Adipocyte (in vitro differentiated cells): ENCODE results near the gene BBX.
A peak's percentile ranks its signal among the peaks of the same experiment; 100 is the strongest.

Experiments
- DNase-seq: peaks from one replicate; pipeline ENCODE4 v3.0.0-alpha.2; 2015; ENCODE audit warnings: low read depth
- H3K27me3 ChIP-seq: replicated peaks from 2 replicates; pipeline ENCODE4 v1.7.0; 2013; ENCODE audit warnings: mild to moderate bottlenecking, low read length, moderate library complexity; ENCODE audit not compliant: control insufficient read depth, insufficient read depth
- H3K36me3 ChIP-seq: 2 replicates; pipeline ENCODE4 v1.7.0; 2013; ENCODE audit warnings: low read length, mild to moderate bottlenecking, moderate library complexity; ENCODE audit not compliant: control insufficient read depth, insufficient read depth, severe bottlenecking
- H3K4me1 ChIP-seq: 2 replicates; pipeline ENCODE4 v1.7.0; 2013; ENCODE audit warnings: mild to moderate bottlenecking, low read length, moderate library complexity; ENCODE audit not compliant: control insufficient read depth, insufficient read depth
- H3K4me3 ChIP-seq: 2 replicates; pipeline ENCODE4 v1.7.0; 2013; ENCODE audit warnings: mild to moderate bottlenecking, low read length, moderate library complexity
- H3K9ac ChIP-seq: 2 replicates; pipeline ENCODE4 v1.7.0; 2013; ENCODE audit warnings: mild to moderate bottlenecking, low read length, moderate library complexity
- H3K9me3 ChIP-seq: 2 replicates; pipeline ENCODE4 v1.7.0; 2013; ENCODE audit warnings: mild to moderate bottlenecking, low read length, moderate library complexity; ENCODE audit not compliant: control insufficient read depth

The BBX gene

GRCh38 chr3:107806536-107806935 is 283.8 kb downstream of the BBX start:
- Histone ChIP-seq H3K4me1 (peaks cover 3% of the 10 kb centered on the region), H3K9me3 (no peaks in the 10 kb centered on the region), H3K4me3 (no peak overlapping the region), H3K36me3 (peaks cover 43% of the 10 kb centered on the region), H3K27me3 (no peaks in the 10 kb centered on the region), H3K9ac (no peak overlapping the region)
- no peak for DNase-seq

- no peak overlapping the region for H3K4me3 ChIP-seq
- no peak overlapping the region for H3K9ac ChIP-seq
- DNase-seq, result no peak
- H3K27me3 ChIP-seq, result no peaks in the 10 kb centered on the region
- H3K36me3 ChIP-seq, result peaks cover 25% of the 10 kb centered on the region
- H3K4me1 ChIP-seq, result peaks cover 26% of the 10 kb centered on the region
- H3K9me3 ChIP-seq, result no peaks in the 10 kb centered on the region
Observed at GRCh38 chr3:107810171-107811071, 287.7 kb downstream of the BBX start.

- Histone ChIP-seq H3K4me3 (peak overlapping the region; percentile 58), H3K36me3 (peaks cover 1% of the 10 kb centered on the region), H3K9me3 (no peaks in the 10 kb centered on the region), H3K9ac (peak overlapping the region; percentile 55), H3K4me1 (peaks cover 36% of the 10 kb centered on the region), H3K27me3 (no peaks in the 10 kb centered on the region)
- DNase-seq, result peak; percentile 54
Observed at GRCh38 chr3:107813026-107813425, 290.3 kb downstream of the BBX start.

- Histone ChIP-seq H3K27me3 (no peaks in the 10 kb centered on the region), H3K9ac (no peak overlapping the region), H3K4me3 (no peak overlapping the region), H3K9me3 (no peaks in the 10 kb centered on the region), H3K4me1 (peaks cover 37% of the 10 kb centered on the region), H3K36me3 (no peaks in the 10 kb centered on the region)
- DNase-seq, result no peak
Observed at GRCh38 chr3:107816107-107816506, 293.3 kb downstream of the BBX start.

- Histone ChIP-seq H3K9me3 (no peaks in the 10 kb centered on the region), H3K4me3 (no peak overlapping the region), H3K36me3 (no peaks in the 10 kb centered on the region), H3K9ac (no peak overlapping the region), H3K4me1 (peaks cover 37% of the 10 kb centered on the region), H3K27me3 (no peaks in the 10 kb centered on the region)
- no peak for DNase-seq
Observed at GRCh38 chr3:107817076-107817475, 294.3 kb downstream of the BBX start.

GRCh38 chr3:107818025-107818424 is 295.3 kb downstream of the BBX start:
- H3K4me1 ChIP-seq, result peaks cover 30% of the 10 kb centered on the region
- no peak overlapping the region for H3K4me3 ChIP-seq
- H3K27me3 ChIP-seq, result no peaks in the 10 kb centered on the region
- no peaks in the 10 kb centered on the region for H3K9me3 ChIP-seq
- no peak overlapping the region for H3K9ac ChIP-seq
- H3K36me3 ChIP-seq, result no peaks in the 10 kb centered on the region
- no peak for DNase-seq

- Histone ChIP-seq H3K27me3 (no peaks in the 10 kb centered on the region), H3K9me3 (no peaks in the 10 kb centered on the region), H3K4me1 (peaks cover 15% of the 10 kb centered on the region), H3K4me3 (no peak overlapping the region), H3K36me3 (no peaks in the 10 kb centered on the region), H3K9ac (no peak overlapping the region)
- no peak for DNase-seq
Observed at GRCh38 chr3:107819656-107820055, 296.9 kb downstream of the BBX start.

GRCh38 chr3:107822308-107822707 is 299.5 kb downstream of the BBX start:
- peaks cover 8% of the 10 kb centered on the region for H3K4me1 ChIP-seq
- DNase-seq, result no peak

GRCh38 chr3:107824822-107825371 is 302.1 kb downstream of the BBX start:
- H3K36me3 ChIP-seq, result no peaks in the 10 kb centered on the region
- peaks cover 6% of the 10 kb centered on the region for H3K27me3 ChIP-seq
- DNase-seq, result no peak
- H3K4me1 ChIP-seq, result no peaks in the 10 kb centered on the region
- no peaks in the 10 kb centered on the region for H3K9me3 ChIP-seq
- H3K9ac ChIP-seq, result no peak overlapping the region
- H3K4me3 ChIP-seq, result no peak overlapping the region

More at GRCh38 chr3:107822308-107822707, 299.5 kb downstream of the BBX start:
- Histone ChIP-seq H3K9me3 (no peaks in the 10 kb centered on the region), H3K27me3 (peaks cover 6% of the 10 kb centered on the region), H3K9ac (no peak overlapping the region), H3K4me3 (no peak overlapping the region), H3K36me3 (no peaks in the 10 kb centered on the region)

- no peaks in the 10 kb centered on the region for H3K36me3 ChIP-seq
- no peak for DNase-seq
- H3K9ac ChIP-seq, result no peak overlapping the region
- no peak overlapping the region for H3K4me3 ChIP-seq
- no peaks in the 10 kb centered on the region for H3K4me1 ChIP-seq
- H3K9me3 ChIP-seq, result no peaks in the 10 kb centered on the region
- H3K27me3 ChIP-seq, result peaks cover 6% of the 10 kb centered on the region
Observed at GRCh38 chr3:107825556-107825955, 302.8 kb downstream of the BBX start.

- Histone ChIP-seq H3K27me3 (peaks cover 6% of the 10 kb centered on the region), H3K36me3 (no peaks in the 10 kb centered on the region), H3K4me1 (no peaks in the 10 kb centered on the region), H3K9ac (no peak overlapping the region), H3K4me3 (no peak overlapping the region), H3K9me3 (no peaks in the 10 kb centered on the region)
- no peak for DNase-seq
Observed at GRCh38 chr3:107826727-107827126, 304.0 kb downstream of the BBX start.
